GM21447 (cell line): ENCODE data around the gene ZNF831.

Source experiments
- ATAC-seq: cut with Tn5 transposase; IDR thresholded peaks from one replicate; pipeline ENCODE4 v1.9.1; 2021; ENCODE audit not compliant: unreplicated experiment

Gene ZNF831

DNA sequence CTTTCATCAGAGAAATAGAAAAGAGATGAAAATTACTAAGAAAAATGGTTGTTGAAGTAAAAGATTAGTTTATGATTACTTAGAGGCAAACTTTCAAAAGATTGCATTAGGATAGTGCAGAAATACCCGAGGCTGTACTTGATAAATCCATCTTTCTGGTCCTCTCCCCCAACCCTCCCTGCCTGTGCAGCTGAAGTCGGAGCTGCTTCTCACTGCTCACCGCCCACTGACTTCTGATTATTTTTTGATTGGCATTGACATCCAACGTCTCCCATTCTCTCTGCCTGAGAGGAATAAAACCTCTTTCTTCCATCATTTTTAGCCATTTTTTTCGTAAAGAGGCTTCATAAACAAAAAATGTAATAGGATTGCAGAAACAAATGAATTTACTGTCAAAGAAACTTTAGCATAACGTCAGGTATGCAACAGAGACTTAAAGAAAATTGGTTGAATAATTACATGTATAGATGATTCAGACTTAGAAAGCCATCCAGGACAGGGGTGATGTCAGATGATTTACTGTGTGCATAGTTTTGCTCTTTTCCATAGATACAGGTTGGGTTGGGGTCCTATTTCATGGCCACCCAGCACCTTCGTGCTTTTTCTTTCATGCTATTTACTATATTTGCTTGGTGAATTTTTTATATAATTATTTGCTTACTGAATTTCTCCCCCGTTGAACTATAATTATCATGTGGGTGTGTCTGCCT is 83.2 kb downstream of the ZNF831 start:
- no peak for ATAC-seq

- no peak for ATAC-seq
Measured at GRCh38 chr20:59247731-59248684, 84.4 kb downstream of the ZNF831 start.

- no peak for ATAC-seq
Measured at GRCh38 chr20:59250293-59250692, 86.7 kb downstream of the ZNF831 start.

GRCh38 chr20:59253325-59253724 is 89.7 kb downstream of the ZNF831 start:
- no peak for ATAC-seq

DNA sequence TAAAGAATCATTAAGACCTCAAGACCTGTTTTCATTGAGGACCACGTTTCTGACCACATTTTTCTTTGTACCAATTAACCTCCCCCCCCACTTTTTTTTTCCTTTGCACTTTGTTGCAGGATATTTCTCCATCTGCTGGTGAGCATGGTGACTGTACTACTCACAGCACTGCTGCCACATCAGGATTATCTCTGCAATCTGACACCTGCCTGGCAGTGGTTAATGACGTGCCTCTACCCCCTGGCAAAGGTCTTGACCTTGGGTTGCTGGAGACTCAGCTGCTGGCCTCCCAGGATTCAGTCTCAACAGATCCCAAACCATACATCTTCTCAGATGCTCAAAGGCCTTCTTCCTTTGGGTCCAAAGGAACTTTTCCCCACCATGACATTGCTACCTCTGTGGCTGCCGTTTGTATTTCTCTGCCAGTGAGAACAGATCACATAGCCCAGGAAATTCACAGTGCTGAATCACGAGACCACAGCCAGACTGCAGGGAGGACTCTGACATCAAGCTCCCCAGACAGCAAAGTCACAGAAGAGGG is 90.2 kb downstream of the ZNF831 start:
- no peak for ATAC-seq

DNA sequence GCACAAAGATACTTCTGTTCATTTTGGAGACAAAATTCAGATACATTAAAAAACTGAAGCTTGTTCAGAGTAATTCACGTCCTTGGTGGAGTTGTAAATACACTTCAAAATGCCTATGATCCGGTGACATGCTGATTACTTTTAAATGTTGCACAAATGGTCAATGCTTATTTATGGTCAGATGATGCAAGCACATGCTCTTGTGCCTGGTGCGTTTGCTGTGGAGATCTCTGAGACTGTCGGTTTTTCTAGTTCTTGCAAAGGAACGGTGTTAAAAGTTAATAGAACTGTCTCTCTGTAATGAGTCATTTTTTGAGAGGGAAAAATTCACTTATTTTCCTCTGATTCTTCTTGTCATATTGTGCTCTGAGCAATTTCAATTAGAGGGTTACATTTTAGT is 91.6 kb downstream of the ZNF831 start:
- ATAC-seq = no peak

GRCh38 chr20:59258221-59258621 is 94.6 kb downstream of the ZNF831 start:
- ATAC-seq = no peak

DNA sequence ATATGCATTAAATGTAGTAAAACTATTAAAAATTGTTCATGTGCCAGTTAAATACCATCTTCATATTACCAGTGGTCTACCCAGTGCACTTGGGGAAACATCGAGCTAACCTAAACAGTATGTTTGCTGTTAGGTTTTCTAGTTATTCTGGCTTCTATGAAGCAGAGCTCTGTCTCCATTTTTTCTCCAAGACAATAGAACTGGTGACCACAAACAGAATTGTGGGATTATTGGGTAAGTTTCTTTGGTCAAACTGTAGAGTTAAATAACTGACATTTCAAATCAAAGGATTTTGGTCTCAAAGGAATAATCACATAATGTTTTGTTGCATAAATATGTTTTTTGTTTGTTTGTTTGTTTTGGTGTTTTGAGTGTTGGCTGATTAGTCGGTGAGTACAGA is 96.3 kb downstream of the ZNF831 start:
- no peak for ATAC-seq

- ATAC-seq = no peak
Measured at GRCh38 chr20:59265298-59265697, 101.7 kb downstream of the ZNF831 start.

DNA sequence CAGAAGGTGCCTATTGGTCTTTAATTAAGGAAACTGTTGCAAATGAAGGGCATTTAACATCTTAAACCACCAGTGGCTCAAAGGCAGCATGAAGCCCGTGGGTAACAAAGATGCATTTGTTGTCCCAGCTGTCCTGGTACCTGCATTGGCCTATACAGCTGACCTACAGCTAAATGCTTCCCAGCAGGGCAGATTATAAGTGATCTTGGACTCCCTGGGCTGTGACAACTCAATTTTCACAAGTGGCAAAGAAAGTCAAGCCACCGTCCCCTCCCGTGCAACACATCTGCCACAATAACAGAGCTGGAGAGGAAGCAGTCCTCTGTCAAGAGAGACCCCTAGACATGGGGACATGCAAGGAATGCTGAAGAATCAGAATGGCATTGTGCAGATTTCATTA is 105.2 kb downstream of the ZNF831 start:
- no peak for ATAC-seq

- no peak for ATAC-seq
Measured at GRCh38 chr20:59269411-59270025, 105.9 kb downstream of the ZNF831 start.

GRCh38 chr20:59270380-59270779 is 106.8 kb downstream of the ZNF831 start:
- no peak for ATAC-seq

DNA sequence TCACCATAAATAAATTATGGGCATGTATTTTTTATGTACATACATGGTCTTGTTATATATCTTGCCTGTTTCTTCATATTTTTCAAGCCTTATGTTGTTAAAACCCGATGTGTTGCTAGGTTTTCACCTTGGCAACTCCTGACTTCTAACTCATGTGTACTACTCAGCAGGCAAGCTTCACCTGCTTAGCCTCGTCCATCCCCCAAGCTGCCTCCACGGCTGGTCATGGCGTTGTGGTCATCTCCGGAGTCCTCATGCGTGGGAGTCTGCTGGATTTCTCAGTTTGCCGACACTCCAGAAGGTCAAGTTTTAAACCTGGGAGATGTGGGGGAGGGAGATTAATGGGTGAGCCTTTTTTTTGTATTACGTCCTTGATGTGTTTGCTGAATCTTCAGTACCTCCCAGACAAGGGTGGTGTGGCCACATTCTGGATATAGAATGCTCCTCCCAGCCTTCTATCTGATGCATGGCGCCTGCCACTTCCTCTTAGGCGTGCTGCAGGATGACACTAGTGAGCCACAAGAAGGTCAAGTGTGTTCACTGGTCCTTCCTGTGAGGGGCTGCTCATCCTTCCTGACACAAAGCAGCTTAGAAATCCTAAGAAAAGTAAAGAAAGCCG is 110.2 kb downstream of the ZNF831 start:
- ATAC-seq = no peak

GRCh38 chr20:59276938-59277337 is 113.3 kb downstream of the ZNF831 start:
- no peak for ATAC-seq

GRCh38 chr20:59284470-59284869 is 120.8 kb downstream of the ZNF831 start:
- no peak for ATAC-seq

DNA sequence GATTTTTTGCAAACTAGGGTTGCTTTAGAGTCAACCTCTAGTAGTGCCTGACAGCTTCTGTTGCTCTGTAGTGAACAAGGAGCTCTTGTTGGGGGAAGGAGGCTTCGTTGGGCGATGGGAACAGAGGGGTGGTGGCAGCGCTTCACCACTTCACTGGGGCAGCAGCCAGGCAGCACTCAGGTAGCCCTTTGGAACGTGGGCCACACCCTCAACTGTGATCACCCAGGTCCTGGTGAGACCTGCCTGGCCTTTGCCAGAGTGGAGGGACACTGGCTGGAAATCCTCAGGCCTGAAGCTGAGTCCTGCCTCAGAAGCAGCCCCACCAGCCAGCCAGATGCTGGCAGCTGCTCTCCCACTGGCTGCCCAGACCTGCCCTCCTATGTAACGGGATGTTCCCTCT is 126.4 kb downstream of the ZNF831 start:
- ATAC-seq = no peak

DNA sequence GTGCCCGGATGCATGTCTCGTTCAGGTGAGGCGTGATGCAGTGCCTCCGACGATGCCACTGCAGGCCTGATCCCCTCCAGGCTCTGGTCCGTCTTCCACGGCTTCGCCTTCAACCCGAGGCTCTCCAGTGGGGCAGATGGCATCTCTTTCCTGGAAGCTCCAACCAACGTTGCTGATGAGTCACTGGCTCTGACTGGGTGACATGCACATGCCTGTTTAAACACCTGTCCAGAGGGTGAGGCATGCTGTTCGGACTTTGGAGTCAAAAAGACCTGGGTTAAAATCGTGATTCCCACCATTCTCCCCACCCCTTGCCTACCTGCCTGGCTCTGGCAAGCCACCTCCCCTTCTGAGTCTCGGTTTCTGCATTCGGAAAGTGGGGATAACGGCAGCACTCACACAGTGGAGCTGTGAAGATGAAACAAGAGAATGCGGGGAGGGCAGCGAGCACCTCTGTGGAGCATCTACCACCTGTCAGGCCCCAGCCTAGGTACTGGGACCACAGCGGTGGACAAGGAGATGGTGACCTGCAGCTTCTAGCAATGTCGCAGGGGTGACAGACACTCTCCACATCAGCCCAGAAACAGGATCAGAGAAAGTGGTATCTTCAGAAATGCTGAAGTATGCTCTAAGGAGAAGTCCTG is 128.2 kb downstream of the ZNF831 start:
- ATAC-seq = no peak

DNA sequence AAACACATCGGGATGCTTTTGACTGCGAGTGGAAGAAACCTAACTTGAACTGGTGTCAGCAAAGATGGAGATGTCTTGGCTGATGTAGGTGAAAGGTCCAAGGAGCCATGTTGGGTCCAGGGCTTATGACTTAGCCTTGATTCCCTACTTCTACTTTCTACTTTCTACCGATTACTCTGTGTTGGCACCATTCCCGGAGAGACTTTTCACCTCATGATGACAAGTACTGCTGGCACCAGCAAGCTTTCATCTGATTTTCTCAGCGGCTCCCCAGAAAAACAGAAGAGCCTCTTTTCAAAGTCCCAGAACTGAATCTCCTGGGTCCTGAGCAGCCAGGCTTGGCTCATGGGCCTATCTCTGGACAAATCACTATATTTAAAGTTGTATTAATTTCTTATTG is 131.9 kb downstream of the ZNF831 start:
- ATAC-seq = no peak

GRCh38 chr20:59297686-59298085 is 134.1 kb downstream of the ZNF831 start:
- ATAC-seq = no peak

DNA sequence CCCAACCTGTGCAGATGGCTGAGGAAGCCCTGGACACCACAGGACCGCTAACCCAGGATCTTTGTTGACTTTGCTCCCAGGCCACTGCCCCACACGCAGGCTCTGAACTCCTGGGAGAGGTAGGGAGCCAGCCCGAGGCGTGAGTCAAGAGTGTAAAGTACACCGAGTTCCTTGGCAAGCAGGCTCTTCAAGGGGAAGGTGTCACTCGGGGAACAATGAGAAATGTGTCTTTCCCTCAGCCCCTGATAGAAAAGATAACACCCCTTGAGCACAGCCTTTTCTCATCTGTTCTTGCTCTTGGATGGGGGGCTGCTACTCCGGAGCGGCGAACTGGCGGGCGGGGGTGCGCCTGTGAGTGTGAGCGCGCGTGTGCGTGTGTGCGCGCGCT is 136.3 kb downstream of the ZNF831 start:
- no peak for ATAC-seq
